IMR-90 (cell line): ENCODE data around the gene TMEM154. TPM values are rescaled to one million over a fixed set of nuclear protein-coding genes. Genes with fewer than 3 reads are reported as not detected.
A peak's percentile ranks its signal among the peaks of the same experiment; 100 is the strongest.

Experiments used
- ATAC-seq: fragments of 200-7000 bp; cut with Tn5 transposase; 2 replicates; pipeline ENCODE4 v1.9.1; 2020; ENCODE audit warnings: low read depth, mild to moderate bottlenecking, moderate library complexity
- BruUV-seq: library from RNA; stranded (reverse); fragments of 400-500 nt; replicated peaks from 2 replicates; lab custom pipeline; 2021; lab: Mats Ljungman, UMichigan
- CTCF ChIA-PET: fragments of 300-600 bp; formaldehyde crosslinking; extraction: SDS; loops from one replicate; lab custom pipeline; 2021; ENCODE audit warnings: antibody characterized with exemption; lab: Yijun Ruan, JAX
- POLR2A ChIA-PET: fragments of 300-600 bp; sonication (Branson Sonifier 250); formaldehyde crosslinking; loops from one replicate; lab custom pipeline; 2022; ENCODE audit warnings: antibody characterized with exemption; ENCODE audit not compliant: unreplicated experiment; lab: Charles Lee
- DNase-seq: peaks from one replicate; pipeline ENCODE4 v3.0.0; 2013
- H2AFZ ChIP-seq: replicated peaks from 2 replicates; pipeline ENCODE3; 2013; ENCODE audit warnings: low read length, mild to moderate bottlenecking; ENCODE audit not compliant: poor library complexity
- H2AK5ac ChIP-seq: 2 replicates; pipeline ENCODE4 v1.6.1; 2013; ENCODE audit warnings: low read depth, low read length, inconsistent platforms
- H2AK9ac ChIP-seq: replicated peaks from 2 replicates; pipeline ENCODE3; 2013; ENCODE audit warnings: mild to moderate bottlenecking, low read depth, low read length, moderate library complexity; ENCODE audit not compliant: poor library complexity
- H2BK120ac ChIP-seq: 2 replicates; pipeline ENCODE4 v1.6.1; 2013; ENCODE audit warnings: low read depth, low read length, inconsistent platforms
- H2BK15ac ChIP-seq: 3 replicates; pipeline ENCODE4 v1.6.1; 2013; ENCODE audit warnings: low read depth, low read length, inconsistent platforms
- H2BK20ac ChIP-seq: 2 replicates; pipeline ENCODE4 v1.6.1; 2013; ENCODE audit warnings: low read depth, mild to moderate bottlenecking, inconsistent platforms, low read length, moderate library complexity
- H2BK5ac ChIP-seq: 2 replicates; pipeline ENCODE4 v1.6.1; 2013; ENCODE audit warnings: mild to moderate bottlenecking, low read depth, low read length, inconsistent platforms; ENCODE audit not compliant: poor library complexity, severe bottlenecking
- H3K14ac ChIP-seq: replicated peaks from 2 replicates; pipeline ENCODE4 v1.6.1; 2013; ENCODE audit warnings: low read depth, low read length, inconsistent platforms
- H3K18ac ChIP-seq: 2 replicates; pipeline ENCODE4 v1.6.1; 2013; ENCODE audit warnings: low read depth, low read length, control low read depth
- H3K23ac ChIP-seq: 2 replicates; pipeline ENCODE4 v1.6.1; 2013; ENCODE audit warnings: low read depth, low read length, inconsistent platforms
- H3K27ac ChIP-seq: 2 replicates; pipeline ENCODE4 v1.5.1; 2013; ENCODE audit warnings: mild to moderate bottlenecking, control low read depth, low read length; ENCODE audit not compliant: insufficient read depth
- H3K27me3 ChIP-seq: 2 replicates; pipeline ENCODE4 v1.6.1; 2013; ENCODE audit warnings: low read length; ENCODE audit not compliant: control insufficient read depth, insufficient read depth
- H3K36me3 ChIP-seq: 2 replicates; pipeline ENCODE4 v1.6.1; 2013; ENCODE audit warnings: low read length, mixed read lengths; ENCODE audit not compliant: control insufficient read depth, insufficient read depth
- H3K4ac ChIP-seq: 2 replicates; pipeline ENCODE4 v1.6.1; 2013; ENCODE audit warnings: low read depth, low read length, inconsistent platforms
- H3K4me1 ChIP-seq: 2 replicates; pipeline ENCODE4 v1.6.1; 2013; ENCODE audit warnings: low read length, mixed read lengths; ENCODE audit not compliant: control insufficient read depth, insufficient read depth
- H3K4me2 ChIP-seq: 2 replicates; pipeline ENCODE4 v1.6.1; 2013; ENCODE audit warnings: low read depth, mild to moderate bottlenecking, control low read depth, low read length, moderate library complexity
- H3K4me3 ChIP-seq: 2 replicates; pipeline ENCODE4 v1.5.1; 2013; ENCODE audit warnings: low read depth, mild to moderate bottlenecking, control low read depth, low read length, moderate library complexity; ENCODE audit not compliant: insufficient read depth
- H3K56ac ChIP-seq: 2 replicates; pipeline ENCODE4 v1.6.1; 2013; ENCODE audit warnings: low read length, inconsistent platforms; ENCODE audit not compliant: insufficient read depth; ENCODE audit errors: extremely low read depth
- H3K79me1 ChIP-seq, 2 experiments: 2 replicates each; pipeline ENCODE4 v1.6.1; 2013; ENCODE audit warnings: low read length in 2 of 2, inconsistent platforms in 1 of 2, low read depth in 1 of 2
- H3K9ac ChIP-seq: 2 replicates; pipeline ENCODE4 v1.6.1; 2013; ENCODE audit warnings: low read depth, low read length, control low read depth
- H3K9me1 ChIP-seq: 2 replicates; pipeline ENCODE4 v1.6.1; 2013; ENCODE audit warnings: low read length, inconsistent platforms; ENCODE audit not compliant: insufficient read depth
- H3K9me3 ChIP-seq: 2 replicates; pipeline ENCODE4 v1.6.1; 2013; ENCODE audit warnings: low read length; ENCODE audit not compliant: control insufficient read depth, insufficient read depth
- H4K20me1 ChIP-seq: 2 replicates; pipeline ENCODE4 v1.6.1; 2013; ENCODE audit warnings: low read length, inconsistent platforms; ENCODE audit not compliant: insufficient read depth
- H4K5ac ChIP-seq: 2 replicates; pipeline ENCODE4 v1.6.1; 2013; ENCODE audit warnings: mild to moderate bottlenecking, low read depth, low read length, control low read depth
- H4K8ac ChIP-seq, 2 experiments: 2 replicates each; pipeline ENCODE4 v1.6.1; 2013; ENCODE audit warnings: low read depth in 2 of 2, low read length in 2 of 2, control low read depth in 1 of 2, inconsistent platforms in 1 of 2
- H4K91ac ChIP-seq: 2 replicates; pipeline ENCODE4 v1.6.1; 2013; ENCODE audit warnings: low read depth, low read length, inconsistent platforms; ENCODE audit not compliant: insufficient read depth
- BHLHE40 ChIP-seq: fragments of 150-350 bp; IDR thresholded peaks from 2 replicates; pipeline ENCODE4 v1.6.1; 2016; ENCODE audit warnings: mild to moderate bottlenecking, low read depth, low read length
- CEBPB ChIP-seq: IDR thresholded peaks from 2 replicates; pipeline ENCODE4 v1.6.1; 2012; ENCODE audit warnings: low read depth, low read length, improper control_type of control experiment
- FOS ChIP-seq: fragments of 150-350 bp; IDR thresholded peaks from 2 replicates; pipeline ENCODE4 v1.6.1; 2016; ENCODE audit warnings: low read depth, low read length
- MAFK ChIP-seq: IDR thresholded peaks from 2 replicates; pipeline ENCODE4 v1.6.1; 2012; ENCODE audit warnings: low read depth, low read length, improper control_type of control experiment
- MAZ ChIP-seq: IDR thresholded peaks from 2 replicates; pipeline ENCODE4 v1.6.1; 2012; ENCODE audit warnings: low read depth, mild to moderate bottlenecking, low read length, improper control_type of control experiment, moderate library complexity, borderline replicate concordance
- MXI1 ChIP-seq: IDR thresholded peaks from 2 replicates; pipeline ENCODE4 v1.6.1; 2012; ENCODE audit warnings: low read depth, mild to moderate bottlenecking, low read length, moderate library complexity, borderline replicate concordance
- NFE2L2 ChIP-seq: fragments of 150-350 bp; IDR thresholded peaks from 2 replicates; pipeline ENCODE4 v1.6.1; 2016; ENCODE audit warnings: low read depth, mild to moderate bottlenecking, low read length
- RCOR1 ChIP-seq: IDR thresholded peaks from 2 replicates; pipeline ENCODE4 v1.6.1; 2012; ENCODE audit warnings: mild to moderate bottlenecking, low read length, improper control_type of control experiment; ENCODE audit not compliant: insufficient replicate concordance
- WGBS, 2 experiments: methylation state at CpG; one replicate each; pipeline versions ENCODE4 v1.1.5 to v1.1.7; 2013; ENCODE audit warnings: missing lambda C conversion rate in 2 of 2; ENCODE audit not compliant: insufficient read length in 1 of 2; ENCODE audit errors: extremely low coverage in 2 of 2; 5-methylcytosine and 5-hydroxymethylcytosine counted together
- dilution Hi-C: fragments of 300-500 bp; cut with HindIII; formaldehyde crosslinking; loops from one replicate; pipeline ENCODE4 v1.14.3; 2018; ENCODE audit warnings: low sequenced_read_pairs; ENCODE audit not compliant: unreplicated experiment
- in situ Hi-C: fragments of 300-500 bp; cut with MboI; formaldehyde crosslinking; loops from 3 replicates; pipeline ENCODE4 v1.14.3; 2019; ENCODE audit warnings: low sequenced_read_pairs, inconsistent platforms, mixed read lengths
- intact Hi-C: fragments of 100-400 bp; cut with micrococcal nuclease; formaldehyde crosslinking; loops from 2 replicates; pipeline ENCODE4 v1.10.0; 2022
- polyA plus RNA-seq, 3 experiments: library from polyadenylated mRNA; depleted of rRNA; stranded (reverse); fragments of >200 nt; gene quantifications; 2 replicates each; pipeline ENCODE4 v1.2.3, GENCODE V29; 2012; ENCODE audit warnings: low replicate concordance in 1 of 3
- total RNA-seq: library from RNA; depleted of rRNA; stranded (reverse); fragments of >200 nt; gene quantifications from 2 replicates; pipeline ENCODE4 v1.2.3, GENCODE V29; 2012
- TF ChIP-seq, protein P1 (sequence below): fragments of 150-350 bp; IDR thresholded peaks from 2 replicates; pipeline ENCODE4 v1.6.1; 2016; ENCODE audit warnings: low read depth, mild to moderate bottlenecking, low read length, moderate library complexity, borderline replicate concordance

Gene TMEM154
- total and polyA plus RNA-seq, 2 of the 4 experiments (the other 2 are of a cell fraction) = 0.12 to 0.18 TPM

DNA sequence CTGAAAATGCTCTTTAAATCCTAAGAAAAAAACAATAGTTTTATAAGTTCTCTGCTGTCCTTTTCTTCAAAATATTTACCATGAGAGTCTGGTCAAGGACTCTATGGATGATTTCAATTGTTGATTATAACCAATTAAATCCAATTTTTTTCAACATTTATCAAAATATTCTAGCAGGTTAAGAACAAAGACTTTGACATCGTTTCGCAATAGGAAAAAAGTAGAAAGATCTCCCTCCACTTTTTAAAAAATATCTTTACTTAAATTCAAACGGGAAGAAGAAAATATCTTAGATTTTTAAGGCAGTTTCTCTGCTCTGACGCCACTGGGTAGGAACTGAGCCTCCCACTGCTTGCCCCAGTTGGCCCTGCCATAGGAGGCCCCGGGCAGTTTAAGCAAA lies 44.7 kb upstream of the TMEM154 start:
- no peak overlapping the region for H3K27ac ChIP-seq
- no TSS peak for BruUV-seq
- no peaks in the 10 kb centered on the region for H3K4me1 ChIP-seq
- H3K14ac ChIP-seq = no peak overlapping the region
- H3K9me3 ChIP-seq = no peaks in the 10 kb centered on the region
- ATAC-seq (no peak), DNase-seq (no peak)
- no peak overlapping the region for H2BK15ac ChIP-seq
- H3K9me1 ChIP-seq = no peaks in the 10 kb centered on the region
- no peak overlapping the region for H2BK120ac ChIP-seq
- no peak overlapping the region for H2AK9ac ChIP-seq
- no peak overlapping the region for H4K91ac ChIP-seq
- dilution Hi-C loops = no loop called here
- in situ Hi-C loops = no loop called here
- ChIA-PET CTCF (interaction anchor here (0.6 kb wide), 1 partner anchor 191 kb away, joined by 3 read pairs; no protein-coding TSS in a partner anchor), POLR2A (no interaction called here)
- no peak overlapping the region for H3K9ac ChIP-seq
- no peaks in the 10 kb centered on the region for H3K79me1 ChIP-seq
- H2BK20ac ChIP-seq = no peak overlapping the region
- WGBS, 2 experiments = no CpG with 5 or more reads among the region's 5 CpGs
- H3K4me2 ChIP-seq = no peak overlapping the region
- TF ChIP-seq, protein P1, sequence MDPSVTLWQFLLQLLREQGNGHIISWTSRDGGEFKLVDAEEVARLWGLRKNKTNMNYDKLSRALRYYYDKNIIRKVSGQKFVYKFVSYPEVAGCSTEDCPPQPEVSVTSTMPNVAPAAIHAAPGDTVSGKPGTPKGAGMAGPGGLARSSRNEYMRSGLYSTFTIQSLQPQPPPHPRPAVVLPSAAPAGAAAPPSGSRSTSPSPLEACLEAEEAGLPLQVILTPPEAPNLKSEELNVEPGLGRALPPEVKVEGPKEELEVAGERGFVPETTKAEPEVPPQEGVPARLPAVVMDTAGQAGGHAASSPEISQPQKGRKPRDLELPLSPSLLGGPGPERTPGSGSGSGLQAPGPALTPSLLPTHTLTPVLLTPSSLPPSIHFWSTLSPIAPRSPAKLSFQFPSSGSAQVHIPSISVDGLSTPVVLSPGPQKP = no peak
- TF ChIP-seq MAFK (no peak), FOS (no peak), MXI1 (no peak), RCOR1 (no peak), CEBPB (peak; percentile 50), BHLHE40 (no peak), MAZ (no peak), NFE2L2 (no peak)
- H3K4ac ChIP-seq = no peak overlapping the region
- no peaks in the 10 kb centered on the region for H3K36me3 ChIP-seq
- H3K4me3 ChIP-seq = no peak overlapping the region
- H2AK5ac ChIP-seq = no peak overlapping the region
- intact Hi-C loops = no loop called here
- H4K20me1 ChIP-seq = no peaks in the 10 kb centered on the region
- no peak overlapping the region for H2AFZ ChIP-seq
- H3K56ac ChIP-seq = no peak overlapping the region
- H3K27me3 ChIP-seq = peaks cover 12% of the 10 kb centered on the region
- no peak overlapping the region for H2BK5ac ChIP-seq
- H4K8ac ChIP-seq = no peak overlapping the region
- no peak overlapping the region for H4K5ac ChIP-seq
- H3K23ac ChIP-seq = no peak overlapping the region
- H3K18ac ChIP-seq = no peak overlapping the region
